Astrocyte (in vitro differentiated cells and primary cell): ENCODE results near the gene DNHD1.

Experiments
- EZH2 ChIP-seq: IDR thresholded peaks from 2 replicates; pipeline ENCODE4 v1.6.1; 2012; ENCODE audit warnings: mild to moderate bottlenecking, low read length, inconsistent platforms; ENCODE audit not compliant: insufficient read depth
- TF ChIP-seq, protein P1 (sequence below): IDR thresholded peaks from 2 replicates; pipeline ENCODE4 v1.5.1; 2011; ENCODE audit warnings: low read depth, mild to moderate bottlenecking, inconsistent platforms, low read length, moderate library complexity; ENCODE audit not compliant: insufficient read depth

DNA sequence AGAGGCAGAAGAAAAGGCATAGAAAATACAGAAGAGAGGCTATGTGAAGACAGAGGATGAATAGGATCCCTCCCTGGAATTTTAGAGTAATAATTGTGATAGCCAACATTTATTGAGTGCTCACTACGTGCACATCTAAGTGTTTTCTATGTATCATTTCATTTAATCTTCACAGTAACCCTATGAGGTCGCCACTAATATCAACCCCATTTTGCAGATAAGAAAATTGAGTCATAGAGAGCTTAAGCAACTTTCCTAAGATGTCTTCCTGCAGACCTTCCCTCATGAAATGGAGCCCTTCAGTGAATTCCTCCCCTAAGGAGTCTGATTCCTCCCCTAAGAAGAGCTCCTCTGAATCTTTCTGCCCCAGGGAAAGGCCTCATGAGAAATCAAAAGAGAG is 68.2 kb downstream of the DNHD1 start:
- TF ChIP-seq, protein P1, sequence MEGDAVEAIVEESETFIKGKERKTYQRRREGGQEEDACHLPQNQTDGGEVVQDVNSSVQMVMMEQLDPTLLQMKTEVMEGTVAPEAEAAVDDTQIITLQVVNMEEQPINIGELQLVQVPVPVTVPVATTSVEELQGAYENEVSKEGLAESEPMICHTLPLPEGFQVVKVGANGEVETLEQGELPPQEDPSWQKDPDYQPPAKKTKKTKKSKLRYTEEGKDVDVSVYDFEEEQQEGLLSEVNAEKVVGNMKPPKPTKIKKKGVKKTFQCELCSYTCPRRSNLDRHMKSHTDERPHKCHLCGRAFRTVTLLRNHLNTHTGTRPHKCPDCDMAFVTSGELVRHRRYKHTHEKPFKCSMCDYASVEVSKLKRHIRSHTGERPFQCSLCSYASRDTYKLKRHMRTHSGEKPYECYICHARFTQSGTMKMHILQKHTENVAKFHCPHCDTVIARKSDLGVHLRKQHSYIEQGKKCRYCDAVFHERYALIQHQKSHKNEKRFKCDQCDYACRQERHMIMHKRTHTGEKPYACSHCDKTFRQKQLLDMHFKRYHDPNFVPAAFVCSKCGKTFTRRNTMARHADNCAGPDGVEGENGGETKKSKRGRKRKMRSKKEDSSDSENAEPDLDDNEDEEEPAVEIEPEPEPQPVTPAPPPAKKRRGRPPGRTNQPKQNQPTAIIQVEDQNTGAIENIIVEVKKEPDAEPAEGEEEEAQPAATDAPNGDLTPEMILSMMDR, result no peak
- TF ChIP-seq EZH2, result no peak
